ENCODE data around the gene CCR1. TPM values are rescaled to one million over a fixed set of nuclear protein-coding genes. Genes with fewer than 3 reads are reported as not detected.

CCR1 gene
- total RNA-seq, 5 donors from 2014 or later (not counting 1 experiment from before 2014, with no cell fraction given): 0.12 to 0.98 (median 0.43) TPM

DNA sequence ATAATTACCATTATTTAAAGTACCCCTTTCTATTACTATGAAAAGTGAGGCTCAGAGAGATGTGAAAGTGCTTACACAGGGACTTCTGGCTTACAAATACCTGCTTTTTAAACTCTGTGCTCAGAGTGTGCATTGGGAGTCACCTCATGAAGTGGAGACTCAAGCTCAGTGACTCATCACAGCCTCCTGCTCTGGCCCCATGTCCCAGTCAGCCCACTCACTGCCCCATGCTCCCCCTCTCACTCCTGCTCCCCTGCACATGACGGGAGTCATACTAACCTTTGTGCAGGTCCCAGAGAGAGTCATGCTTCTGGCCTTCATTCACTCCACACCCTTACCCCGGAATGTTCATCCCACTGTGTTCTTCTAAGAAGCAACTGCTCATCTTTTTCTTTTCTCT, 20.2 kb downstream of the CCR1 start:
- ATAC-seq (replicated peaks in 1 of 4) (no peak), DNase-seq (no peak)
- Mint-ChIP-seq H3K4me1 (peaks cover 0 to 17% (median 6%) of the 10 kb centered on the region in 3 donors), H3K27me3 (peaks cover 4 to 12% of the 10 kb centered on the region in 2 donors), H3K9me3 (peaks cover 0 to 3% (median 2%) of the 10 kb centered on the region in 3 donors), H3K36me3 (no peaks in the 10 kb centered on the region), H3K4me3 (no peak overlapping the region), H3K27ac (peak overlapping the region in 1 of 2 donors; percentile 16)
- no peaks in the 10 kb centered on the region for H3K9me3 ChIP-seq
- CTCF ChIA-PET: no interaction called here
- H3K27me3 ChIP-seq (replicated peaks in 1 of 2; ENCODE audit: control insufficient read depth in 2 of 2, extremely low read depth in 1 of 2, insufficient read depth in 2 of 2, low read length in 1 of 2): peaks cover 0 to 7% of the 10 kb centered on the region in 2 experiments
- no peak overlapping the region for H3K27ac ChIP-seq (ENCODE audit: low read length)
- no peak overlapping the region for H3K4me3 ChIP-seq (ENCODE audit: control insufficient read depth in 1 of 2, extremely low read depth in 1 of 2, low read length in 1 of 2)
- H3K36me3 ChIP-seq (ENCODE audit: control insufficient read depth in 2 of 2, extremely low read depth in 1 of 2, insufficient read depth in 1 of 2, low read length in 1 of 2): no peaks in the 10 kb centered on the region
- POLR2A ChIA-PET: no interaction called here
- 100% methylated on average over 2 of the region's 2 CpGs for WGBS (ENCODE audit: insufficient coverage)
- peaks cover 0 to 5% of the 10 kb centered on the region in 2 experiments for H3K4me1 ChIP-seq (ENCODE audit: control insufficient read depth in 1 of 2, extremely low read depth in 1 of 2, insufficient read depth in 2 of 2, low read length in 2 of 2)

DNA sequence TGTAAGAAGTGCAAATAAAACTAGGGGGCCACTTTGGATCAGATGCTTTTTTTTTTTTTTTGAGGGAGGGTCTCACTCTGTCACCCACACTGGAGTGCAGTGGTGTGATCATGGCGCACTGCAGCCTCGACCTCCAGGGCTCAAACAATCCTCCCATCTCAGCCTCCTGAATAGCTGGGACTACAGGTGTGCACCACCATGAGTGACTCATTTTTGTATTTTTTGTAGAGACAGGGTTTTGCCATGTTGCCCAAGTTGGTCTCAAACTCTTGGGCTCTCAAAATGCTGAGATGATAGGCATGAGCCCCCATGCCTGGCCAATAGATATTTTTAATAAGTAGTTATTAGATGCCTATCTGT, 20.8 kb downstream of the CCR1 start:
- Mint-ChIP-seq H3K27me3 (peaks cover 4 to 10% of the 10 kb centered on the region in 2 donors), H3K4me3 (no peak overlapping the region), H3K9me3 (no peaks in the 10 kb centered on the region), H3K4me1 (peaks cover 0 to 17% (median 6%) of the 10 kb centered on the region in 3 donors), H3K36me3 (no peaks in the 10 kb centered on the region), H3K27ac (no peak overlapping the region)
- Histone ChIP-seq H3K27me3 (replicated peaks in 1 of 2; ENCODE audit: control insufficient read depth in 2 of 2, extremely low read depth in 1 of 2, insufficient read depth in 2 of 2, low read length in 1 of 2) (peaks cover 0 to 10% of the 10 kb centered on the region in 2 experiments), H3K4me3 (ENCODE audit: control insufficient read depth in 1 of 2, extremely low read depth in 1 of 2, low read length in 1 of 2) (no peak overlapping the region), H3K27ac (ENCODE audit: low read length) (no peak overlapping the region), H3K4me1 (ENCODE audit: control insufficient read depth in 1 of 2, extremely low read depth in 1 of 2, insufficient read depth in 2 of 2, low read length in 2 of 2) (peaks cover 0 to 5% of the 10 kb centered on the region in 2 experiments), H3K9me3 (no peaks in the 10 kb centered on the region), H3K36me3 (ENCODE audit: control insufficient read depth in 2 of 2, extremely low read depth in 1 of 2, insufficient read depth in 1 of 2, low read length in 1 of 2) (no peaks in the 10 kb centered on the region)
- ChIA-PET POLR2A (interaction anchor here in 1 of 2 donors (0.7 kb wide), 1 partner anchor 22 kb away, joined by 4 read pairs; no protein-coding TSS in a partner anchor), CTCF (interaction anchor here (0.5 to 0.9 kb wide), 3 partner anchors 11 to 343 kb away, joined by 3 read pairs; no protein-coding TSS in a partner anchor)
- DNase-seq (no peak), ATAC-seq (replicated peaks in 1 of 4) (no peak)
- WGBS (ENCODE audit: insufficient coverage): no CpG with 5 or more reads among the region's 2 CpGs

DNA sequence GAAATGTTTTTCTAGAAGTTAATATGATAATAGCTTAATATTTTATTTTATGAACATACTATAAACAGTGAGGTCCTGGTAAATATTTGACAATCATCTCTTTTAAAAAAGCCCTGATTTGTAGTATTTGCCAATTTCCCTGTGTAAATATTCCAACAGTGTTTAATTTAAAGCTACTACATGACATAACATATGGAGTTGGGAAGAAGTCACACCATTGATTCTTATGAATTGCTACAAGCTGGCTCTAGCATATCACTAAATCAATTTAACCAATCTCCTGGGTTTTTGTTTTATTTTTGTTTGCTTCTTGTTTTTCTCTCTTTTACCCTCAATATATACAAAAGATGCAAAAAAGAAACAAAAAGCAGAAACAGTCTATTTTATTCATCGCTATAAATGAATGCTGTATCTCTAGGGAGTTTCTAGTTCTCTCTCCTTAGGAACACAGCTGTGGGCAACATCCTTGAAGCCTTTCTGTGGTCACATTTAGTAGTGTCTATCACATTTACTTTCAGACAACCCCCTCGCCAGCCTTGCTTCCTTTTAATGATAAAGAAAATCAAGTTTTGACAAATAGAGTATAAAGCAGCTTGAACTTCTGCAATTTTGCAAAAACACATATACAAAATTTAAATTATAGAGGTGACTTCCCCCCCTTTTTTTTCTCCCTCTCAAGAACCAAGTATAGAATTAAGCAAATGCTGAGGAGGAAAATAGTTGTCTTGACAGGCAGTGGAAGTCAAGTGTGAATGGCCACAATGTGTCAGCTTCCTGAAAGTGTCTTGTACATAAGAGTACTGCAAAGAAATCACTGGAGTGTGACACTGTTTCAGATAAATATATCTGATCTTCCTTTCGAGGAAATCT, 21.4 kb downstream of the CCR1 start:
- ATAC-seq (replicated peaks in 1 of 4): peak in 2 of 4 experiments; percentile 28 to 60
- Mint-ChIP-seq H3K9me3 (no peaks in the 10 kb centered on the region), H3K27ac (no peak overlapping the region), H3K36me3 (no peaks in the 10 kb centered on the region), H3K4me3 (no peak overlapping the region), H3K27me3 (peaks cover 4 to 7% of the 10 kb centered on the region in 2 donors), H3K4me1 (peaks cover 0 to 17% (median 6%) of the 10 kb centered on the region in 3 donors)
- DNase-seq: no peak
- ChIA-PET POLR2A (interaction anchor here in 1 of 2 donors (0.7 kb wide), 1 partner anchor 21 kb away, joined by 4 read pairs; no protein-coding TSS in a partner anchor), CTCF (interaction anchor here (0.5 to 0.9 kb wide), 4 partner anchors 11 to 344 kb away, joined by 3 read pairs; no protein-coding TSS in a partner anchor)
- Histone ChIP-seq H3K9me3 (no peaks in the 10 kb centered on the region), H3K4me1 (ENCODE audit: control insufficient read depth in 1 of 2, extremely low read depth in 1 of 2, insufficient read depth in 2 of 2, low read length in 2 of 2) (peaks cover 0 to 5% of the 10 kb centered on the region in 2 experiments), H3K4me3 (ENCODE audit: control insufficient read depth in 1 of 2, extremely low read depth in 1 of 2, low read length in 1 of 2) (no peak overlapping the region), H3K27ac (ENCODE audit: low read length) (no peak overlapping the region), H3K36me3 (ENCODE audit: control insufficient read depth in 2 of 2, extremely low read depth in 1 of 2, insufficient read depth in 1 of 2, low read length in 1 of 2) (no peaks in the 10 kb centered on the region), H3K27me3 (replicated peaks in 1 of 2; ENCODE audit: control insufficient read depth in 2 of 2, extremely low read depth in 1 of 2, insufficient read depth in 2 of 2, low read length in 1 of 2) (peaks cover 0 to 9% of the 10 kb centered on the region in 2 experiments)
- WGBS (ENCODE audit: insufficient coverage): 0% methylated on average over 1 of the region's 3 CpGs

DNA sequence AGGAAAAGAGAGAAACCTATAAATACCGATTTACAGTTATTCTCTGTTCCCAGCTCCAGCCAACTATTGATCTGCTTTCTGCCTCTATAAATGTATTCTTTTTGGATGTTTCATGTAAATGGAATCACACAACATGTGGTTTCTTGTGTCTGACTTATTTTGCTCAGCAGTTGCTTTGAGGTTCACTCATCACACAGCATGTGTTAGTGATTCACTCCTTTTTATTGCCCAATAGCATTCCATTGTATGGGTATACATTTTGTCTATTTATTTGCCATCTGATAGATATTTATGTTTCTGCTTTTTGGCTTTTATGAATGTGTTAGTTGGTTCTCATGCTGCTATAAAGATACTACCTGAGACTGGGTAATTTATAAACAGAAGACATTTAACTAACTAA, 23.6 kb downstream of the CCR1 start:
- H3K4me1 ChIP-seq (ENCODE audit: control insufficient read depth in 1 of 2, extremely low read depth in 1 of 2, insufficient read depth in 2 of 2, low read length in 2 of 2): peaks cover 0 to 5% of the 10 kb centered on the region in 2 experiments
- Mint-ChIP-seq H3K36me3 (no peaks in the 10 kb centered on the region), H3K4me1 (peaks cover 0 to 17% (median 6%) of the 10 kb centered on the region in 3 donors), H3K27ac (no peak overlapping the region), H3K4me3 (no peak overlapping the region), H3K27me3 (peaks cover 0 to 4% of the 10 kb centered on the region in 2 donors), H3K9me3 (no peaks in the 10 kb centered on the region)
- CTCF ChIA-PET: no interaction called here
- H3K27me3 ChIP-seq (replicated peaks in 1 of 2; ENCODE audit: control insufficient read depth in 2 of 2, extremely low read depth in 1 of 2, insufficient read depth in 2 of 2, low read length in 1 of 2): peaks cover 0 to 9% of the 10 kb centered on the region in 2 experiments
- no peak for ATAC-seq (replicated peaks in 1 of 4)
- WGBS (ENCODE audit: insufficient coverage): no CpG with 5 or more reads among the region's 1 CpG
- H3K36me3 ChIP-seq (ENCODE audit: control insufficient read depth in 2 of 2, extremely low read depth in 1 of 2, insufficient read depth in 1 of 2, low read length in 1 of 2): no peaks in the 10 kb centered on the region
- POLR2A ChIA-PET: no interaction called here
- no peaks in the 10 kb centered on the region for H3K9me3 ChIP-seq
- H3K27ac ChIP-seq (ENCODE audit: low read length): no peak overlapping the region
- no peak for DNase-seq
- no peak overlapping the region for H3K4me3 ChIP-seq (ENCODE audit: control insufficient read depth in 1 of 2, extremely low read depth in 1 of 2, low read length in 1 of 2)

DNA sequence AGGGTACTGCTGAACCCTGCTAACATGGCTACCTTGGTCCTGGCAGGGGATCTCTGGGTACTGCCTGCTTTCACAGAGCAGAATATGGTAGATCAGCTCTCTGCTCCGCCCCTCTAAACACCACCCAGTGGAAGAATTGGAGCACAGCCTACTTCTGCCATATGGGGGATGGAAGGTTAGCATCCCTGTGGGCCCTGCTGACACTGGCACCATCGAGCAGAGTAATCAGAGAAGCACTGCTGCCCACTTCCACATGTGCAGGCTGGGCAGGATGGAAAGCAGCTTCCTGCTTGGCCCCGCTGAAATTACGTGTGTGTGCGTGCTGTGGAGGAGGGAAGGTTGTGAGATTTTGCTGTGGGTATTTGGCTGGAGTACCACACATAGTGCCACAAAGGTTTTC, 24.8 kb downstream of the CCR1 start:
- H3K9me3 Mint-ChIP-seq: no peaks in the 10 kb centered on the region
- H3K4me1 Mint-ChIP-seq: peaks cover 0 to 17% (median 6%) of the 10 kb centered on the region in 3 donors
- H3K36me3 Mint-ChIP-seq: no peaks in the 10 kb centered on the region
- H3K27me3 ChIP-seq (replicated peaks in 1 of 2; ENCODE audit: control insufficient read depth in 2 of 2, extremely low read depth in 1 of 2, insufficient read depth in 2 of 2, low read length in 1 of 2): peaks cover 0 to 6% of the 10 kb centered on the region in 2 experiments
- ATAC-seq (replicated peaks in 1 of 4) (no peak), DNase-seq (no peak)
- no peaks in the 10 kb centered on the region for H3K9me3 ChIP-seq
- no peaks in the 10 kb centered on the region for H3K36me3 ChIP-seq (ENCODE audit: control insufficient read depth in 2 of 2, extremely low read depth in 1 of 2, insufficient read depth in 1 of 2, low read length in 1 of 2)
- no peak overlapping the region for H3K4me3 Mint-ChIP-seq
- 87% methylated on average over 4 of the region's 5 CpGs for WGBS (ENCODE audit: insufficient coverage)
- H3K4me3 ChIP-seq (ENCODE audit: control insufficient read depth in 1 of 2, extremely low read depth in 1 of 2, low read length in 1 of 2): no peak overlapping the region
- H3K27me3 Mint-ChIP-seq: peaks cover 4 to 5% of the 10 kb centered on the region in 2 donors
- no peak overlapping the region for H3K27ac ChIP-seq (ENCODE audit: low read length)
- H3K4me1 ChIP-seq (ENCODE audit: control insufficient read depth in 1 of 2, extremely low read depth in 1 of 2, insufficient read depth in 2 of 2, low read length in 2 of 2): peaks cover 0 to 5% of the 10 kb centered on the region in 2 experiments
- H3K27ac Mint-ChIP-seq: no peak overlapping the region
- ChIA-PET POLR2A (no interaction called here), CTCF (no interaction called here)

DNA sequence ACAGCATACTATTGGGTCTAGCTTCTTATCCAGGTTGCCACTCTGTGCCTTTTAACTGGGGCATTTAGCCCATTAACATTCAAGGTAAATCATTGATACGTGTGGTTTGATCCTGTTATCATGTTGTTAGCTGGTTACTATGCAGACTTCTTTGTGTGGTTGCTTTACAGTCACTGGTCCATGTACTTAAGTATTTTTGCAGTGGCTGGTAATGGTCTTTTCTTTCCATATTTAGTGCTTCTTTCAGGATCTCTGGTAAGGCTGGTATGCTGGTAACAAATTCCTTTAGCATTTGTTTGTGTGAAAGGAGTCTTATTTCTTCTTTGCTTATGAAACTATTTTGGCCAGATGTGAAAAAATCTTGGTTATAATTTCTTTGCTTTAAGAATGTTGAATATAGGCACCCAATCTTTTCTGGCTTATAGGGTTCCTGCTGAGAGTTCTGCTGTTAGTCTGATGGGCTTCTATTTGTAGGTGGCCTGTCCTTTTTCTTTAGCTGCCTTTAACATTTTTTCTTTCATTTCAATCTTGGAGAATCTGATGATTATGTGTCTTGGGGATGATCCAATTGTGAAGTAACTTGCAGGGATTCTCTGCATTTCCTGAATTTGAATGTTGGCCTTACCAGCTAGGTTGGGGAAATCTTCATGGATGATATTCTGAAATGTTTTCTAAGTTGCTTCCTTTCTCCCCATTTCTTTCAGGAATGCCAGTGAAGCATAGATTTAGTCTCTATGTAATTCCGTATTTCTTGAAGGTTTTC, 39.3 kb downstream of the CCR1 start:
- POLR2A ChIA-PET: no interaction called here
- no peaks in the 10 kb centered on the region for H3K9me3 ChIP-seq

More for the DNA sequence above, 39.3 kb downstream of the CCR1 start:
- no peaks in the 10 kb centered on the region for H3K36me3 Mint-ChIP-seq
- no peak overlapping the region for H3K27ac Mint-ChIP-seq
- peaks cover 0 to 3% of the 10 kb centered on the region in 2 experiments for H3K27me3 ChIP-seq (replicated peaks in 1 of 2; ENCODE audit: control insufficient read depth in 2 of 2, extremely low read depth in 1 of 2, insufficient read depth in 2 of 2, low read length in 1 of 2)
- no peak for DNase-seq
- no peak overlapping the region for H3K4me3 Mint-ChIP-seq
- H3K4me1 ChIP-seq (ENCODE audit: control insufficient read depth in 1 of 2, extremely low read depth in 1 of 2, insufficient read depth in 2 of 2, low read length in 2 of 2): no peaks in the 10 kb centered on the region
- CTCF ChIA-PET: no interaction called here
- H3K9me3 Mint-ChIP-seq: peaks cover 0 to 10% (median 4%) of the 10 kb centered on the region in 3 donors
- no CpG with 5 or more reads among the region's 2 CpGs for WGBS (ENCODE audit: insufficient coverage)
- no peaks in the 10 kb centered on the region for H3K27me3 Mint-ChIP-seq
- H3K27ac ChIP-seq (ENCODE audit: low read length): no peak overlapping the region
- ATAC-seq (replicated peaks in 1 of 4): no peak
- no peaks in the 10 kb centered on the region for H3K36me3 ChIP-seq (ENCODE audit: control insufficient read depth in 2 of 2, extremely low read depth in 1 of 2, insufficient read depth in 1 of 2, low read length in 1 of 2)
- H3K4me1 Mint-ChIP-seq: peaks cover 0 to 8% (median 0%) of the 10 kb centered on the region in 3 donors
- H3K4me3 ChIP-seq (ENCODE audit: control insufficient read depth in 1 of 2, extremely low read depth in 1 of 2, low read length in 1 of 2): no peak overlapping the region
